Measurements from ENCODE around the gene EVL. TPM values are rescaled to one million over a fixed set of nuclear protein-coding genes. Genes with fewer than 3 reads are reported as not detected.

EVL gene
- total RNA-seq, 3 donors from 2014 or later, result 32.0 to 42.8 (median 36.0) TPM

DNA sequence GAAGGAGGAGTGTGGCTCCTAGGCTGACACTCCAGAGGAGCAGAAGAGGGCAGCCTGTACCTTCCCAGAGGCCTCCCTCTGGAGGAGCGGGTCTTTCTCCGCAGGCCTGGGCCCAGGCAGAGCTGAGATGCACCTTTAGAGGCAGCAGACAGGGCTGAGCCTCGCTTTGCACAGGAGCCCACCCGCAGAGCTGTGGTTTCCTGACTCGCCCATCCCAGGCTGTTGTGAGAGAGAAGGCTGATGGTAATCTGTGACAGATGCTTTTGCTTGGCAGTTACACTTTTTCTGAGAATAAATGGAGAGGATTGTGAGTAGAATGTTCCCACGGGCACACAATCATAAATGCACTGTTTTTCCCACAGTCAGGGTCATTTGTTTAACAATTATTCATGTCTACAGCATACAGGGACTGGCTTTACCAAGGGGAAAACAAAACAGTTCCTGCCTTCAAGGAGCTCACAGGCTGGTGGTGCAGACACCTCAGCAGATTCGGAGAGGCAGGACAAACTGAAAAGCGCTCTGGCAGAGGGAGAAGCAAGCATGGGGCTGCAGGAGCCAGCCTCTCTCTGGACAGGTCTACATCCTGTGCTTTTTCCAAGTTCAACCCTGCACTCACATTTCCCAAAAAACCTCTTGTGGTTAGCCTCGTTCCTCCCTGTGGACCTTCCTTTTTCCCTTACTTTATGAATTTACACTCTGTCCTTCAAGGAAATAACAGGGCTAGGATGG, 13.9 kb downstream of the EVL start:
- no peaks in the 10 kb centered on the region for H3K9me3 ChIP-seq
- DNase-seq (peak; percentile 45 to 78 (median 50)), ATAC-seq (peak; percentile 75)
- no peaks in the 10 kb centered on the region for H3K36me3 ChIP-seq (ENCODE audit: low read depth)
- peaks cover 12% of the 10 kb centered on the region for H3K4me1 ChIP-seq (ENCODE audit: low read depth)
- no peak overlapping the region for H3K4me3 ChIP-seq
- TF ChIP-seq CTCF (IDR thresholded peaks at IDR 0.05), result no peak
- intact Hi-C loops (cut with DNase I, micrococcal nuclease), result no loop called here

- ATAC-seq (no peak), DNase-seq (no peak)
- no peak for TF ChIP-seq CTCF (IDR thresholded peaks at IDR 0.05)
- Histone ChIP-seq H3K4me3 (no peak overlapping the region), H3K36me3 (ENCODE audit: low read depth) (no peaks in the 10 kb centered on the region), H3K4me1 (ENCODE audit: low read depth) (peaks cover 12% of the 10 kb centered on the region), H3K9me3 (no peaks in the 10 kb centered on the region)
- intact Hi-C loops (cut with DNase I, micrococcal nuclease), result no loop called here
Measured at GRCh38 chr14:100079726-100080005, 14.4 kb downstream of the EVL start.

DNA sequence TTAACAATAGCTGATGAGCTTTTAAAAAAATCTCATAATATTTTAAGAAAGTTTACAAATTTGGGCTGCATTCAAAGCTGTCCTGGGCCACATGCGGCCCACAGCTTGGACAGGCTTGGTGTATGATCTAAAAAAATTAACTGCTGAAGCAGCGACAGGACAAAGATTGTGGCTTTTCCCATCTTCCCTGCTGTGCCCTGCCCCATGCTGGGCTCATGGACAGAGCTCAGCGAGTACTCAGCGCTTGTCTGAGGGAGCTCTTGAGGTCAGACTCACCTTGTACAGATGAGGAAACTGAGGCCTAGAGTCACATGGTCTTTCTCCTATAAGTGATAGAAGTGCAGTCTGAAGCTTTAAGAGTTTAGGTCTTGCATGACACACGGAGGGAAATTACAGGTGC, 15.0 kb downstream of the EVL start:
- no peaks in the 10 kb centered on the region for H3K9me3 ChIP-seq
- no peak for DNase-seq
- intact Hi-C loops (cut with DNase I, micrococcal nuclease), result no loop called here
- ATAC-seq, result no peak
- no peak for TF ChIP-seq CTCF (IDR thresholded peaks at IDR 0.05)
- H3K4me1 ChIP-seq (ENCODE audit: low read depth), result peaks cover 10% of the 10 kb centered on the region
- H3K4me3 ChIP-seq, result no peak overlapping the region
- H3K36me3 ChIP-seq (ENCODE audit: low read depth), result no peaks in the 10 kb centered on the region

DNA sequence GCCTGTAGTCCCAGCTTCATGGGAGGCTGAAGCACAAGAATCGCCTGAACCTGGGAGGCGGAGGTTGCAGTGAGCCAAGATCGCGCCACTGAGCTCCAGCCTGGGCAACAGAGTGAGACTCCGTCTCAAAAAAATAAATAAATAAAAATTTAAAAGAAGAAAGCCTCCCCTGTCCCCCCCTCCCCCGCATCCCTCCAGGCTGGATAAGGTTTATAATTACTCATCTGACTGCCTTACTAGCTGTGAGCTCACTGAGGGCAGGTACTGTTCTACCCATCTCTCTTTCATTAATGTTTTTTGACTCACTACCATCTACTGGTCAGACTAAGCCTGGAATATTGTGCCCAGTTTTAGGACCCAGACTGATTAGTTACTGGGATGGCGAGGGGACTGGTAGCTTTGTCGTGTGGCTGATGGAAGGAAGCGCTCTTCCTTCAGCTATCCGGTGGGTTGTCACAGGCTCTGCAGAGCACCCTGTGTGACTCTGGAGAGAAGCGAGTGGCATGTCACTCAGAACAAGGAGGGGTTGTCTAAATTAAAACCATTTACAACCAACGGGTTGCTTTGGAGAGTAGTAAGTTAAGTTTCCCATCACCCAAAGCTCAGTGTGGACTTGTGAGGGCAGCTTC, 16.9 kb downstream of the EVL start:
- no peak for TF ChIP-seq CTCF (IDR thresholded peaks at IDR 0.05)
- intact Hi-C loops (cut with DNase I, micrococcal nuclease), result no loop called here
- no peak for DNase-seq

DNA sequence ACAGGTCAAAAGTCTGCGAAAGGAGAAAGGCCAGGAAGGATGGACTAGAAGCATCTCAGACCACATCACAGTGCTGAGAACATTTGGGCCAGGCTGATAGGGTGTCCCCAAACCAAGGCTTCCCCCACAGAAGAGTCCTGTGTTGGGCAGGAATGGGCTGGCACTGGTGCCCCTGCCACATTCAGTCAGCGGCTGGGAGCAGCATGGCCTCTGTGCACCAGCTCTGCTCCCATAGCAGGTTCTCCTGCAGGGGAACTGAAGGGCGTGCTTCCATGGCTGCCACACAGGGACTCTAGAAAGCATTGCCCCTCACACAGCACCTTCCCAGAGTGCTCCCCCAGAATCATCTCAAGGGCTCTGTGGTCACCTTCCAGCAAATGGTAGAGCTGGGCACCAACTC, 17.5 kb downstream of the EVL start:
- H3K4me1 ChIP-seq (ENCODE audit: low read depth), result peaks cover 8% of the 10 kb centered on the region
- no peaks in the 10 kb centered on the region for H3K36me3 ChIP-seq (ENCODE audit: low read depth)
- intact Hi-C loops (cut with DNase I, micrococcal nuclease), result no loop called here
- ATAC-seq (no peak), DNase-seq (no peak)
- H3K9me3 ChIP-seq, result no peaks in the 10 kb centered on the region
- H3K4me3 ChIP-seq, result no peak overlapping the region
- no peak for TF ChIP-seq CTCF (IDR thresholded peaks at IDR 0.05)

More for the DNA sequence above, 16.9 kb downstream of the EVL start:
- ATAC-seq, result no peak
- Histone ChIP-seq H3K4me1 (ENCODE audit: low read depth) (peaks cover 8% of the 10 kb centered on the region), H3K4me3 (no peak overlapping the region), H3K36me3 (ENCODE audit: low read depth) (no peaks in the 10 kb centered on the region), H3K9me3 (no peaks in the 10 kb centered on the region)
